ENCODE results near the gene TBCK. TPM values are rescaled to one million over a fixed set of nuclear protein-coding genes. Genes with fewer than 3 reads are reported as not detected.

Gene TBCK
- total and polyA plus RNA-seq, 4 donors: 4.9 to 25.5 (median 15.8) TPM

DNA sequence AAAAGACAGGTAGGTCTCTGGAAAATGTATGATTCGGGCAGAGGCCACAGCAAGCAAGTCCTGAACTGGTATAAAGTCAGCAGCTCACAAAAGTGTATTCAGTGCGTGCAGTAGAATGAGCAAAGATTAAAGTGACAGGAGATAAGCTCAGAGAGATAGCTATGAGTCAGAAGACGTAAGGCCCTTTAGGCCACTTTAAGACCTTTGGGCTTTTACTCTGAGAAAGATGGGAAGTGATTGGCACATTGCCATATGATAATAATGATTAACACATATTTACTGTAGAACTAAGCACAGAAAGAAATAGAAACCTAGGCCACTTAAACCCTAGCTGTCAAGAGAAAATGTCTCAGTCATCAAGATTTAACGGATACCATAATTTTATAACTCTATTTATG is 51.7 kb downstream of the TBCK start:
- Histone ChIP-seq H3K36me3 (ENCODE audit: control insufficient read depth in 4 of 4, insufficient read depth in 3 of 4, low read depth in 1 of 4, low read length in 3 of 4) (no peaks in the 10 kb centered on the region), H3K4me1 (ENCODE audit: control insufficient read depth in 4 of 4, insufficient read depth in 4 of 4, low read length in 3 of 4) (peaks cover 0 to 11% (median 2%) of the 10 kb centered on the region in 4 donors), H3K4me3 (ENCODE audit: low read depth in 1 of 3, low read length in 3 of 3) (no peak overlapping the region), H3K9me3 (ENCODE audit: control insufficient read depth in 4 of 4, low read length in 3 of 4) (no peaks in the 10 kb centered on the region), H3K27ac (ENCODE audit: low read depth in 1 of 2, low read length in 2 of 2) (no peak overlapping the region), H3K27me3 (ENCODE audit: control insufficient read depth in 4 of 4, insufficient read depth in 4 of 4, low read length in 3 of 4) (no peaks in the 10 kb centered on the region), H3K9ac (ENCODE audit: low read depth in 1 of 2, low read length in 2 of 2) (no peak overlapping the region)
- 41% methylated on average over 4 of the region's 4 CpGs for WGBS
- DNase-seq (ENCODE audit: low spot score): no peak
- peak; percentile 58 to 70 for TF ChIP-seq HNF4A (conservative IDR thresholded peaks at IDR 0.05)
- no peak for TF ChIP-seq TAF1 (conservative IDR thresholded peaks at IDR 0.05)
- TF ChIP-seq, protein P1, sequence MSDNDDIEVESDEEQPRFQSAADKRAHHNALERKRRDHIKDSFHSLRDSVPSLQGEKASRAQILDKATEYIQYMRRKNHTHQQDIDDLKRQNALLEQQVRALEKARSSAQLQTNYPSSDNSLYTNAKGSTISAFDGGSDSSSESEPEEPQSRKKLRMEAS (IDR thresholded peaks at IDR 0.05): peak; percentile 65
- TF ChIP-seq REST (IDR thresholded peaks at IDR 0.05): no peak
- no peak for TF ChIP-seq RAD21 (IDR thresholded peaks at IDR 0.05)
- TF ChIP-seq, protein P2, sequence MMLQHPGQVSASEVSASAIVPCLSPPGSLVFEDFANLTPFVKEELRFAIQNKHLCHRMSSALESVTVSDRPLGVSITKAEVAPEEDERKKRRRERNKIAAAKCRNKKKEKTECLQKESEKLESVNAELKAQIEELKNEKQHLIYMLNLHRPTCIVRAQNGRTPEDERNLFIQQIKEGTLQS (IDR thresholded peaks at IDR 0.05): peak; percentile 47
- peak; percentile 39 for TF ChIP-seq HNF4G (IDR thresholded peaks at IDR 0.05)
- peak; percentile 16 for TF ChIP-seq YY1 (IDR thresholded peaks at IDR 0.05)
- no peak for TF ChIP-seq GABPA (IDR thresholded peaks at IDR 0.05 in 1 of 2, conservative IDR thresholded peaks at IDR 0.05 in 1 of 2)
- TF ChIP-seq SP1 (IDR thresholded peaks at IDR 0.05): peak; percentile 39
- peak in 1 of 2 donors; percentile 44 for TF ChIP-seq RXRA (IDR thresholded peaks at IDR 0.05)
- peak; percentile 75 to 90 for TF ChIP-seq JUND (IDR thresholded peaks at IDR 0.05)

GRCh38 chr4:106263594-106264330 is 52.2 kb downstream of the TBCK start:
- H3K9ac ChIP-seq (ENCODE audit: low read depth in 1 of 2, low read length in 2 of 2): peak overlapping the region in 1 of 2 donors; percentile 60
- DNase-seq (ENCODE audit: low spot score): no peak

More at GRCh38 chr4:106263594-106264330, 52.2 kb downstream of the TBCK start:
- no peak overlapping the region for H3K27ac ChIP-seq (ENCODE audit: low read depth in 1 of 2, low read length in 2 of 2)
- no peaks in the 10 kb centered on the region for H3K27me3 ChIP-seq (ENCODE audit: control insufficient read depth in 4 of 4, insufficient read depth in 4 of 4, low read length in 3 of 4)
- no peak overlapping the region for H3K4me3 ChIP-seq (ENCODE audit: low read depth in 1 of 3, low read length in 3 of 3)
- no peaks in the 10 kb centered on the region for H3K36me3 ChIP-seq (ENCODE audit: control insufficient read depth in 4 of 4, insufficient read depth in 3 of 4, low read depth in 1 of 4, low read length in 3 of 4)
- H3K4me1 ChIP-seq (ENCODE audit: control insufficient read depth in 4 of 4, insufficient read depth in 4 of 4, low read length in 3 of 4): peaks cover 0 to 11% (median 2%) of the 10 kb centered on the region in 4 donors
- H3K9me3 ChIP-seq (ENCODE audit: control insufficient read depth in 4 of 4, low read length in 3 of 4): no peaks in the 10 kb centered on the region
- WGBS: 81% methylated on average over 2 of the region's 2 CpGs
- TF ChIP-seq CTCF (IDR thresholded peaks at IDR 0.05; ENCODE audit: low read depth, low read length, missing input control) (no peak), ZBTB33 (IDR thresholded peaks at IDR 0.05) (no peak), RXRA (IDR thresholded peaks at IDR 0.05) (no peak), TAF1 (conservative IDR thresholded peaks at IDR 0.05) (no peak), YY1 (IDR thresholded peaks at IDR 0.05) (no peak), GABPA (IDR thresholded peaks at IDR 0.05 in 1 of 2, conservative IDR thresholded peaks at IDR 0.05 in 1 of 2) (no peak), EGR1 (IDR thresholded peaks at IDR 0.05; ENCODE audit: low read depth in 2 of 2) (no peak), FOXA1 (IDR thresholded peaks at IDR 0.05) (no peak), HNF4A (conservative IDR thresholded peaks at IDR 0.05) (no peak)
- TF ChIP-seq, protein P1 (IDR thresholded peaks at IDR 0.05): no peak

Data from liver (tissue), 9 donors.